Muscle layer of duodenum (tissue), 2 donors: Measurements from ENCODE around the gene CTNNAL1.
"Not testable (repeated sequence)": the region's sequence is repeated elsewhere in the genome, so short reads cannot be mapped to it uniquely, and the experiment has no call there.

ENCODE experiments used
- H3K27ac ChIP-seq: one replicate; pipeline ENCODE4 v1.7.0; 2013; ENCODE audit warnings: mild to moderate bottlenecking, low read length
- H3K27me3 ChIP-seq: one replicate; pipeline ENCODE4 v1.7.0; 2013; ENCODE audit warnings: low read depth, mild to moderate bottlenecking, control low read depth, low read length
- H3K36me3 ChIP-seq, 2 donors: one replicate each; pipeline ENCODE4 v1.7.0; 2013; ENCODE audit warnings: low read length in 2 of 2, control low read depth in 1 of 2, mild to moderate bottlenecking in 1 of 2; ENCODE audit not compliant: insufficient read depth in 2 of 2, control insufficient read depth in 1 of 2
- H3K4me1 ChIP-seq, 2 donors: one replicate each; pipeline ENCODE4 v1.7.0; 2013; ENCODE audit warnings: low read length in 2 of 2, mild to moderate bottlenecking in 2 of 2, control low read depth in 1 of 2, moderate library complexity in 1 of 2; ENCODE audit not compliant: insufficient read depth in 2 of 2, control insufficient read depth in 1 of 2
- H3K4me3 ChIP-seq, 2 donors: one replicate each; pipeline ENCODE4 v1.7.0; 2013; ENCODE audit warnings: low read length in 2 of 2, low read depth in 1 of 2, mild to moderate bottlenecking in 1 of 2
- H3K9me3 ChIP-seq, 2 donors: one replicate each; pipeline ENCODE4 v1.7.0; 2013; ENCODE audit warnings: low read length in 2 of 2, control low read depth in 1 of 2, mild to moderate bottlenecking in 1 of 2; ENCODE audit not compliant: control insufficient read depth in 1 of 2
- donor health status: healthy.

CTNNAL1 gene

GRCh38 chr9:108920401-108920800 is 92.9 kb downstream of the CTNNAL1 start:
- H3K4me3 ChIP-seq, H3K4me1 ChIP-seq, H3K9me3 ChIP-seq, H3K27ac ChIP-seq, H3K27me3 ChIP-seq: not testable (repeated sequence)
- H3K36me3 ChIP-seq: peaks cover 65 to 83% of the 10 kb centered on the region in 2 donors

GRCh38 chr9:108919517-108919916 is 93.8 kb downstream of the CTNNAL1 start:
- H3K27me3 ChIP-seq: no peaks in the 10 kb centered on the region
- peaks cover 62 to 83% of the 10 kb centered on the region in 2 donors for H3K36me3 ChIP-seq
- no peak overlapping the region for H3K27ac ChIP-seq
- H3K4me1 ChIP-seq: no peaks in the 10 kb centered on the region
- H3K4me3 ChIP-seq: no peak overlapping the region
- H3K9me3 ChIP-seq: no peaks in the 10 kb centered on the region

GRCh38 chr9:108913391-108913790 is 99.9 kb downstream of the CTNNAL1 start:
- H3K36me3 ChIP-seq: peaks cover 59 to 75% of the 10 kb centered on the region in 2 donors
- H3K4me1 ChIP-seq: no peaks in the 10 kb centered on the region
- H3K27ac ChIP-seq: no peak overlapping the region
- H3K27me3 ChIP-seq: no peaks in the 10 kb centered on the region
- no peak overlapping the region for H3K4me3 ChIP-seq
- H3K9me3 ChIP-seq: no peaks in the 10 kb centered on the region

- H3K4me1 ChIP-seq: no peaks in the 10 kb centered on the region
- no peaks in the 10 kb centered on the region for H3K27me3 ChIP-seq
- H3K36me3 ChIP-seq: peaks cover 59 to 75% of the 10 kb centered on the region in 2 donors
- no peaks in the 10 kb centered on the region for H3K9me3 ChIP-seq
- no peak overlapping the region for H3K27ac ChIP-seq
- no peak overlapping the region for H3K4me3 ChIP-seq
These were observed 101.5 kb downstream of the CTNNAL1 start for GRCh38 chr9:108911820-108912219.

GRCh38 chr9:108910914-108911313 is 102.4 kb downstream of the CTNNAL1 start:
- Histone ChIP-seq H3K4me1 (no peaks in the 10 kb centered on the region), H3K9me3 (no peaks in the 10 kb centered on the region), H3K27me3 (no peaks in the 10 kb centered on the region), H3K4me3 (no peak overlapping the region), H3K27ac (no peak overlapping the region), H3K36me3 (peaks cover 64 to 80% of the 10 kb centered on the region in 2 donors)

GRCh38 chr9:108910402-108910801 is 102.9 kb downstream of the CTNNAL1 start:
- peaks cover 63 to 80% of the 10 kb centered on the region in 2 donors for H3K36me3 ChIP-seq
- no peaks in the 10 kb centered on the region for H3K4me1 ChIP-seq
- H3K4me3 ChIP-seq: no peak overlapping the region
- H3K9me3 ChIP-seq: no peaks in the 10 kb centered on the region
- H3K27ac ChIP-seq: no peak overlapping the region
- no peaks in the 10 kb centered on the region for H3K27me3 ChIP-seq

- Histone ChIP-seq H3K36me3 (peaks cover 67 to 80% of the 10 kb centered on the region in 2 donors), H3K4me3 (no peak overlapping the region), H3K27ac (no peak overlapping the region), H3K4me1 (no peaks in the 10 kb centered on the region), H3K27me3 (no peaks in the 10 kb centered on the region), H3K9me3 (no peaks in the 10 kb centered on the region)
These were observed 107.8 kb downstream of the CTNNAL1 start for GRCh38 chr9:108905494-108905893.

- peaks cover 74 to 86% of the 10 kb centered on the region in 2 donors for H3K36me3 ChIP-seq
- H3K4me1 ChIP-seq: no peaks in the 10 kb centered on the region
- H3K4me3 ChIP-seq: no peak overlapping the region
- no peaks in the 10 kb centered on the region for H3K27me3 ChIP-seq
- H3K27ac ChIP-seq: no peak overlapping the region
- H3K9me3 ChIP-seq: no peaks in the 10 kb centered on the region
These were observed 109.1 kb downstream of the CTNNAL1 start for GRCh38 chr9:108904161-108904560.

- Histone ChIP-seq H3K4me3 (no peak overlapping the region), H3K9me3 (no peaks in the 10 kb centered on the region), H3K27ac (no peak overlapping the region), H3K36me3 (peaks cover 71 to 87% of the 10 kb centered on the region in 2 donors), H3K4me1 (no peaks in the 10 kb centered on the region), H3K27me3 (no peaks in the 10 kb centered on the region)
These were observed 109.7 kb downstream of the CTNNAL1 start for GRCh38 chr9:108903420-108904103.

GRCh38 chr9:108900176-108900575 is 113.1 kb downstream of the CTNNAL1 start:
- Histone ChIP-seq H3K9me3 (no peaks in the 10 kb centered on the region), H3K27ac (no peak overlapping the region), H3K36me3 (peaks cover 72 to 84% of the 10 kb centered on the region in 2 donors), H3K4me3 (no peak overlapping the region), H3K4me1 (no peaks in the 10 kb centered on the region), H3K27me3 (no peaks in the 10 kb centered on the region)

- not testable (repeated sequence) for H3K9me3 ChIP-seq, H3K27me3 ChIP-seq, H3K4me1 ChIP-seq, H3K4me3 ChIP-seq, H3K27ac ChIP-seq
- H3K36me3 ChIP-seq: peaks cover 78 to 91% of the 10 kb centered on the region in 2 donors
These were observed 114.1 kb downstream of the CTNNAL1 start for GRCh38 chr9:108899023-108899695.
